Gastrocnemius medialis (tissue), 4 donors: Measurements from ENCODE around the gene KCNH3.

Experiments
- CTCF ChIP-seq, 5 experiments: fragments of 450-650 bp in 3 of 5; fragments of 200-600 bp in 2 of 5; sonication (generic) in 2 of 5; IDR thresholded peaks in 4 of 5; conservative IDR thresholded peaks in 1 of 5; 1 replicate in 4 of 5; 2 replicates in 1 of 5; pipeline ENCODE4 v1.5.1; 2016 to 2019; ENCODE audit warnings: antibody characterized with exemption in 5 of 5, mild to moderate bottlenecking in 3 of 5, moderate library complexity in 3 of 5
- POLR2A ChIP-seq, 2 donors: fragments of 450-650 bp; IDR thresholded peaks; one replicate each; pipeline ENCODE4 v1.6.1; 2017; ENCODE audit warnings: antibody characterized with exemption in 2 of 2, mild to moderate bottlenecking in 2 of 2, moderate library complexity in 2 of 2

DNA sequence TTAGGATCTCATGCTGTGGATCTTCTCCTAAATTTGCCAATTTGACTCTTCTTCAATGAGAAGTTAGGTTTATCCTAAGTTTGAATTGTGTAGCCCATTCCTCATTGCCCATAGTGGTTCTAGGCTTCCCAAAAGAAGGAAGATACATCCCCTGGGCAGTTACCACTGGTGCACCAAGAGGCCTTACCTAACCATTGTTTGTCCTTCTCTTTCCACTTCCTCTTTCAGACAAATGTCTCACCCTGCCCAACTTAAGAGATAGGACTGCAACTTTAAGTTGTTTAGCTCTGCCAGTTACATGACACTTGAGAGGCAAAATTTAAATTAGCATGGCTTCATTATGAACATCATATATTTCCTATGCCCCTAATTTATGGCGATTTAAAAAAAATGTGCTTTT lies 9.4 kb upstream of the KCNH3 start:
- no peak for TF ChIP-seq CTCF (IDR thresholded peaks at IDR 0.05 in 4 of 5, conservative IDR thresholded peaks at IDR 0.05 in 1 of 5)
- TF ChIP-seq POLR2A (IDR thresholded peaks at IDR 0.05), result no peak
